HFFc6 (cell line): ENCODE data around the gene BCDIN3D. TPM values are rescaled to one million over a fixed set of nuclear protein-coding genes. Genes with fewer than 3 reads are reported as not detected.

ENCODE experiments used
- DNase-seq: peaks from one replicate; pipeline ENCODE4 v3.0.0-alpha.2; 2018
- H3K27ac Mint-ChIP-seq: 2 replicates; pipeline ENCODE4 v1.8.0; 2020; ENCODE audit warnings: mild to moderate bottlenecking, mixed read lengths
- H3K27me3 Mint-ChIP-seq: 2 replicates; pipeline ENCODE4 v1.8.0; 2021; ENCODE audit warnings: mild to moderate bottlenecking, moderate library complexity, mixed read lengths; ENCODE audit not compliant: insufficient read depth
- H3K36me3 Mint-ChIP-seq: 2 replicates; pipeline ENCODE4 v1.8.0; 2021; ENCODE audit warnings: low read depth, mixed read lengths
- H3K4me1 Mint-ChIP-seq: 2 replicates; pipeline ENCODE4 v1.8.0; 2020; ENCODE audit warnings: low read depth, mixed read lengths
- H3K4me3 Mint-ChIP-seq: 2 replicates; pipeline ENCODE4 v1.8.0; 2020; ENCODE audit warnings: mild to moderate bottlenecking, moderate library complexity, mixed read lengths
- H3K9me3 Mint-ChIP-seq: 2 replicates; pipeline ENCODE4 v1.8.0; 2020; ENCODE audit warnings: mild to moderate bottlenecking, mixed read lengths
- total RNA-seq, 6 experiments: library from RNA; stranded (reverse); fragmentation: NEBNext Ultra II Directional; extraction: Animal tissue kit (Norgen Biotek cat#: 25700); gene quantifications; 2 replicates in 1 of 6; 3 replicates in 5 of 6; pipeline ENCODE4 v1.2.3, GENCODE V29; 2021
- TF ChIP-seq, protein P1 (sequence below): fragments of 200-600 bp; sonication (generic); IDR thresholded peaks from 2 replicates; pipeline ENCODE4 v1.5.0; 2021; ENCODE audit warnings: antibody characterized with exemption, mild to moderate bottlenecking

Gene BCDIN3D
- total RNA-seq, 6 experiments from 2014 or later = 1.5 to 2.9 (median 2.0) TPM

DNA sequence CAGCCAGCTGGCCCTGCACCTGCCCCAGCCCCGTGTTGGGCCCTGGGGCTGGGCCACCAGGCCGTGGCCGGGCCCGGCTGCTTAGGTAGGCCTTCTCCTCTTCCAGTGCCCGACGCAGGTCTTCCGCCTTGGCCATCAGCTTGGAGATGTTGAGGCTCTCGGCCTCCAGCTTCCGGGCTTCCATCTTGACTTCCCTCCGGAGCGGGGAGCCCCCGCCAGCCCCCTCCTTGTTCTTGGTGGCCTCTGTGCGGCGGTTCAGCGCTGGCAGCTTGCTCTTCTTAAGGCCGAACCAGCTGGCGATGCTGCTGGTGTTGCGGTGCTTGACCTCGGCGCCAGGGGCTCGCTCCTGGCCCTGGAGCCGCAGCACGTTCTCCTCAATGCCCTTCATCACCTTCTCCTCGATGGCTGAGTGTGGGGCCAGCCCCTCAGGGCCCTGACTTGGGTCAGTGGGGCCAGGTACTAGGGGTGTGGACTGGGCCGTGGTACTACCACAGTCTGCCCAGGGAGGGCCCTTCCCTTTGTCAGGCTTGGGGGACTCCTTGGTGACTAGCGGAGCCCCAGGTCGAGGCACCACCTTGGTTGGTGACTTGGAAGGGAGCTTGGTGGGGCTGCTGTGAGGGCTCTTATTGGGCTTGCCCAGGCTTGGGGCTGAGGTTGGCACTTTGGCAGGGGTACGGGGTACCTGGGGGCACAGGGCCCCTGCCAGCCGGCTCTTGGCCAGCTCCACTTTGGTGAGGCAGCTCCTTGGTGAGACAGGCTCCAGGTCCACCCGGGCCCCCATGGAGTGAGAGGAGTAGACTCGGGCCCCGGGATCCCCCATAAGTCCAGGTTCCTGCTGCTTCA, 47.9 kb downstream of the BCDIN3D start:
- TF ChIP-seq, protein P1, sequence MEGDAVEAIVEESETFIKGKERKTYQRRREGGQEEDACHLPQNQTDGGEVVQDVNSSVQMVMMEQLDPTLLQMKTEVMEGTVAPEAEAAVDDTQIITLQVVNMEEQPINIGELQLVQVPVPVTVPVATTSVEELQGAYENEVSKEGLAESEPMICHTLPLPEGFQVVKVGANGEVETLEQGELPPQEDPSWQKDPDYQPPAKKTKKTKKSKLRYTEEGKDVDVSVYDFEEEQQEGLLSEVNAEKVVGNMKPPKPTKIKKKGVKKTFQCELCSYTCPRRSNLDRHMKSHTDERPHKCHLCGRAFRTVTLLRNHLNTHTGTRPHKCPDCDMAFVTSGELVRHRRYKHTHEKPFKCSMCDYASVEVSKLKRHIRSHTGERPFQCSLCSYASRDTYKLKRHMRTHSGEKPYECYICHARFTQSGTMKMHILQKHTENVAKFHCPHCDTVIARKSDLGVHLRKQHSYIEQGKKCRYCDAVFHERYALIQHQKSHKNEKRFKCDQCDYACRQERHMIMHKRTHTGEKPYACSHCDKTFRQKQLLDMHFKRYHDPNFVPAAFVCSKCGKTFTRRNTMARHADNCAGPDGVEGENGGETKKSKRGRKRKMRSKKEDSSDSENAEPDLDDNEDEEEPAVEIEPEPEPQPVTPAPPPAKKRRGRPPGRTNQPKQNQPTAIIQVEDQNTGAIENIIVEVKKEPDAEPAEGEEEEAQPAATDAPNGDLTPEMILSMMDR = no peak
- Mint-ChIP-seq H3K27ac (no peak overlapping the region), H3K4me3 (no peak overlapping the region), H3K9me3 (no peaks in the 10 kb centered on the region), H3K36me3 (peaks cover under 1% of the 10 kb centered on the region; the same call in 1 of the 2 replicates), H3K4me1 (no peaks in the 10 kb centered on the region), H3K27me3 (peaks cover 2% of the 10 kb centered on the region)
- no peak for DNase-seq

DNA sequence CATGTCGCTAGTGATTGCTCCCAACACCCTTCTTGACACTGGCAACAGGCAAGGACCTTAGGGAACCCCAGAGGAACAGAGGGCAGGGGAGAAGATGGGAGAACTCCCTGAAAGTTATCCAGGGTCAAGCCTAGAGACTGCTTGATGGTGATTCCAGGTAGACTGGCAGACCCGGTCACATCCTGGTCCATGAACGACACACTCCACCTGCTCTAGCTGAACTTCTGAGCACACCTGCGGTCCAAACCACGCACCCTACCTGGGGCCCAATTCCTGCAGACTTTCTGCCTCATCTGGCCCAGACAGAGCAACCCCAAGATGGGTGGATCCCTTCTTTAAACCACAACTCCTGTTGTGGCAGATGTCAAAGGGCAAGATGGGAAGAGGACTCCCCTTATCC, 48.9 kb downstream of the BCDIN3D start:
- TF ChIP-seq, protein P1 = no peak
- peaks cover 1% of the 10 kb centered on the region for H3K27me3 Mint-ChIP-seq

GRCh38 chr12:49793620-49794019, 49.3 kb downstream of the BCDIN3D start:
- Mint-ChIP-seq H3K36me3 (no peaks in the 10 kb centered on the region; the same call in 1 of the 2 replicates), H3K27ac (no peak overlapping the region), H3K4me1 (no peaks in the 10 kb centered on the region), H3K27me3 (no peaks in the 10 kb centered on the region; the same call in 1 of the 2 replicates), H3K4me3 (no peak overlapping the region), H3K9me3 (no peaks in the 10 kb centered on the region)
- DNase-seq = no peak
- TF ChIP-seq, protein P1 = no peak

More for the DNA sequence above, 48.9 kb downstream of the BCDIN3D start:
- DNase-seq = no peak
- Mint-ChIP-seq H3K4me1 (no peaks in the 10 kb centered on the region), H3K36me3 (no peaks in the 10 kb centered on the region; the same call in 1 of the 2 replicates), H3K27ac (no peak overlapping the region), H3K4me3 (no peak overlapping the region), H3K9me3 (no peaks in the 10 kb centered on the region)

DNA sequence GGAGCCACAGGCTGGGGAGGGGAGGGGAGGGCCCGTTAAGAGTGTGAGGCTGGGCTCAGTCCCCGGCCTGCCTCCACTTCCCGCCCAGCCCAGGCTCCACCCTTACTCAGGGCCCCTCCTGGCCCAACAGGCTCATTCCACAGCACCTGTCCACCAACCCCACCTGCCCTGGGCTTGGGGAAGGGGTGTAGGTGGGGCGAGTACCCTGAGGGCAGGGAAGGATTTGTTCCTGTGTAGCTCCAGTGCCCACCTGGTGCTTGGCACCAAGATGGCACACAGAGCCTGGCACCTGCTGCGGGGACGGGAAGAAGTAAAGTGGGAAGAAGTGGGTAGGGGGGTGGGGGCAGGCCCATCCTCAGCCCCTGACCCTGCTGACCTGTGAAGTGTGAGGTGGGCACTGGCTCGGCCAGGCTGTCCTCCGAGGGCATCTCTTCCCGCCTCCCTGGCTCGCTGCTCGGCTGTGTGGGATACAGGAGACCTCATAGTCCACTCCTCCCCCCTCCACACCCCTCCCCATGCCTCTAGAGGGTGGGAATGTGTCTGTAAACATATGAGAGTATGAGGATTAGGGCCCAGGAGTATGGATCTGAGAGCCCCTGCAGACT, 49.8 kb downstream of the BCDIN3D start:
- Mint-ChIP-seq H3K27me3 (no peaks in the 10 kb centered on the region; the same call in 1 of the 2 replicates), H3K36me3 (peaks cover 3% of the 10 kb centered on the region), H3K4me3 (no peak overlapping the region), H3K4me1 (no peaks in the 10 kb centered on the region), H3K9me3 (no peaks in the 10 kb centered on the region), H3K27ac (no peak overlapping the region)
- DNase-seq = no peak
- TF ChIP-seq, protein P1 = no peak

- no peak overlapping the region for H3K27ac Mint-ChIP-seq
- peaks cover 3% of the 10 kb centered on the region; the same call in 1 of the 2 replicates for H3K27me3 Mint-ChIP-seq
- H3K36me3 Mint-ChIP-seq = peaks cover 10% of the 10 kb centered on the region
- no peak overlapping the region for H3K4me3 Mint-ChIP-seq
- no peak for DNase-seq
- no peaks in the 10 kb centered on the region for H3K4me1 Mint-ChIP-seq
- TF ChIP-seq, protein P1 = no peak
- H3K9me3 Mint-ChIP-seq = peaks cover 4% of the 10 kb centered on the region; the same call in 1 of the 2 replicates
These were observed 50.5 kb downstream of the BCDIN3D start for GRCh38 chr12:49792181-49792970.
